Mesothelial cell of epicardium (in vitro differentiated cells): ENCODE measurements around the gene TAS2R41. TPM values are rescaled to one million over a fixed set of nuclear protein-coding genes. Genes with fewer than 3 reads are reported as not detected.

ENCODE experiments used
- DNase-seq, 2 experiments: peaks; one replicate each; pipeline ENCODE4 v3.0.0; 2021; ENCODE audit warnings: low spot score in 2 of 2; ENCODE audit not compliant: unreplicated experiment in 2 of 2
- H3K27ac Mint-ChIP-seq: 2 replicates; pipeline ENCODE4 v1.8.0; 2021; ENCODE audit warnings: mixed read lengths
- H3K27me3 Mint-ChIP-seq: 2 replicates; pipeline ENCODE4 v1.8.0; 2021; ENCODE audit warnings: low read depth, mixed read lengths
- H3K36me3 Mint-ChIP-seq: 2 replicates; pipeline ENCODE4 v1.8.0; 2021; ENCODE audit warnings: mixed read lengths
- H3K4me1 Mint-ChIP-seq: 2 replicates; pipeline ENCODE4 v1.8.0; 2021; ENCODE audit warnings: mixed read lengths
- H3K4me3 Mint-ChIP-seq: 2 replicates; pipeline ENCODE4 v1.8.0; 2021; ENCODE audit warnings: mild to moderate bottlenecking, moderate library complexity, mixed read lengths
- H3K9me3 Mint-ChIP-seq: 2 replicates; pipeline ENCODE4 v1.8.0; 2021; ENCODE audit warnings: mixed read lengths
- CTCF ChIP-seq: fragments of 200-600 bp; sonication (generic); IDR thresholded peaks from one replicate; pipeline ENCODE4 v1.5.0; 2021; ENCODE audit warnings: antibody characterized with exemption; ENCODE audit not compliant: unreplicated experiment
- total RNA-seq: library from RNA; stranded (reverse); gene quantifications from 3 replicates; pipeline ENCODE4 v1.2.1, GENCODE V29; 2021

Gene TAS2R41
- total RNA-seq, 1 donor from 2014 or later, result not detected

GRCh38 chr7:143444063-143444782, 33.5 kb upstream of the TAS2R41 start:
- Mint-ChIP-seq H3K27me3 (peaks cover 2% of the 10 kb centered on the region), H3K4me1 (no peaks in the 10 kb centered on the region), H3K27ac (no peak overlapping the region), H3K36me3 (no peaks in the 10 kb centered on the region), H3K9me3 (no peaks in the 10 kb centered on the region), H3K4me3 (no peak overlapping the region)
- DNase-seq, result no peak
- TF ChIP-seq CTCF, result no peak

DNA sequence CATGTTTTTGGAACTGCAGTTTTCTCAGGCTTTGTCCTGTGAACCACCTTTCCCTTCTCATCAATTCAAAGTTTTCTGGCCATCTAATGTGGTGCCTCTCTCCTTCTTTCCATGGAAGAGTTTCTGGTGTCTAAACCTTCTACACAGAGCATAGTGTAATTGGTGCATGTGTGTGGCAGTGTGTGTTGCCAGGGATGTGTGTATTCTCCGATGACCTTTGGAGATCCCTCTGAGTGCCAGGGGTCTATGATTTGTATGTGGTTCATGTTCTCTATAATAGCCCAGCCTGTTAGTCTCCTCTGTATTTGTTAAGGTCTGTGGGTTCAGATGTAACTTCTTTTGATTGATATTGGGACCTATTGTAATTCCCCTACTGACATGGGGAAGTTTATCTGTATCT, 32.9 kb upstream of the TAS2R41 start:
- DNase-seq, result no peak
- no peaks in the 10 kb centered on the region for H3K9me3 Mint-ChIP-seq
- H3K4me1 Mint-ChIP-seq, result no peaks in the 10 kb centered on the region
- H3K36me3 Mint-ChIP-seq, result no peaks in the 10 kb centered on the region
- H3K27ac Mint-ChIP-seq, result no peak overlapping the region
- H3K4me3 Mint-ChIP-seq, result no peak overlapping the region
- H3K27me3 Mint-ChIP-seq, result peaks cover 2% of the 10 kb centered on the region
- TF ChIP-seq CTCF, result no peak

DNA sequence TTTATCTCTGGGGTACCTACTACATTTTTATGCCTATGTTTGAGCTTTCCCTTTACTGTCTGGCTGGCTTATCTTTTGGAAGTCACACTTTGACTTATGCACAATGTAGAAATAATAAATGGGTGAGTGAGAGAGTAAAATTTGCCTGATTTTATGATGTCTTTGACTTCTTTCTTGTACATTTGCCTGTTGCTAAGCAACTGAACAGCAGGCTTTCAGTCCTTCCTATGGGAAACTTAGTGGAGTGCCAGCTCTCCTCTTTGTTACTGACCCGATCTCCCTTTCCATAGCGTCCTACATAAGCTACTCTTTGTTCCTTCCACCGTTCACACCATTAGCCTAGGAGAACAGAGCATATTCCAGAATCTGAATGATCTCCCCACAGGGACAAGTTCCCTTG, 30.2 kb upstream of the TAS2R41 start:
- Mint-ChIP-seq H3K36me3 (no peaks in the 10 kb centered on the region), H3K27ac (no peak overlapping the region), H3K9me3 (no peaks in the 10 kb centered on the region), H3K4me1 (no peaks in the 10 kb centered on the region), H3K27me3 (no peaks in the 10 kb centered on the region), H3K4me3 (no peak overlapping the region)
- no peak for DNase-seq
- TF ChIP-seq CTCF, result no peak

DNA sequence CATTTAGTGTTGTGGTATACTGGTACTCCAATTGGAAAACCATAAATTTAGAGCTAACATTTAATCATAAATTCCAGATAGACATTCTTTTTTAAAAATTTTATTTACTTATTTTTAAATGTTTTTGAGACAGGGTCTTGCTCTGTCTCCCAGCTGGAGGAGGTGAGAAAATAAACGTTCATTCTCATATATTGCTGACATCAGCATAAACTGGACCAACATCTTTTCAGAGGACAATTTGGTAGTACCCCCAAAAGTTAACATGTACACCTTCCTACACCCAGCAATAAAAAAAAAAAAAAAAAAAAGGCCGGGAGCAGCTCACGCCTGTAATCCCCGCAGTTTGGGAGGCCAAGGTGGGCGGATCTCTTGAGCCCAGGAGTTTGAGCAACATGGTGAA, 29.2 kb upstream of the TAS2R41 start:
- Mint-ChIP-seq H3K9me3 (no peaks in the 10 kb centered on the region), H3K36me3 (no peaks in the 10 kb centered on the region), H3K27ac (no peak overlapping the region), H3K27me3 (no peaks in the 10 kb centered on the region), H3K4me1 (no peaks in the 10 kb centered on the region), H3K4me3 (no peak overlapping the region)
- TF ChIP-seq CTCF, result no peak
- DNase-seq, result no peak

DNA sequence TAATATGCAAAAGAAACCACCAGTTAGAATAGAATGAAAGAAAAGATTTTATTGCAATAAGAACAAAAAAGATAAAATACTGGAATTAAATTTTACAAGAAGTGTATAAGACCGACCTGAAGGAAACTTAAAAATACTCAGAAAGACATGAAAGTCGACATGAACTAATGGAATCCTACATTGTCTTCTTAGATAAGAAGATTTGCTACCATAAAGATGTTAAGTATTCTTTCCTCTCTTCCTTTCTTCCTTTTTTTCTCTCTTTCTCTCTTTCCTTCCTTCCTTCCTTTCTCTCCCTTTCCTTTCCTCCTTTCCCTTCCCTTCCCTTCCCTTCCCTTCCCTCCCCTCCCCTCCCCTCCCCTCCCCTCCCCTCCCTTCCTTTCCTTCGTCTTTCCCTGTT, 27.9 kb upstream of the TAS2R41 start:
- H3K4me3 Mint-ChIP-seq, result no peak overlapping the region
- no peaks in the 10 kb centered on the region for H3K4me1 Mint-ChIP-seq
- no peak overlapping the region for H3K27ac Mint-ChIP-seq
- no peak for TF ChIP-seq CTCF
- no peak for DNase-seq
- no peaks in the 10 kb centered on the region for H3K27me3 Mint-ChIP-seq
- no peaks in the 10 kb centered on the region for H3K9me3 Mint-ChIP-seq
- H3K36me3 Mint-ChIP-seq, result no peaks in the 10 kb centered on the region

DNA sequence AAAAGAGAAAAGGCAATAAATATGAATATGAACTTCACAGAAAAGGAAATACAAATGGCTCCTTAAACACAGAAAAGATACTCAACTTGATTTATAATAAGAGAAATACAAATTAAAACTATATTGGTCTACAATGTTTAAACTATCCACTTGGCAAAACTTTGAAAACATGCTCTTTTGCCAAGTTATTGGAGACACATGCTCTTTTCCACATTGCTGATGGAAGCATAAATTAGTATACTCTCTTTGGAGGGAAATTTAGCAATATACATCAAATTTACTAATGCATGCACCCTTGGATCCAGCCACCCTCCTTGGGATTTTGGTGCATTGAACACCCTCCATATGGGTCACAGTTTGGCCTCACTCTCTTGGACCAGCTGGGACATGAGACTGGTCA, 26.6 kb upstream of the TAS2R41 start:
- H3K4me3 Mint-ChIP-seq, result no peak overlapping the region
- no peak for TF ChIP-seq CTCF
- DNase-seq, result no peak
- H3K9me3 Mint-ChIP-seq, result no peaks in the 10 kb centered on the region
- no peaks in the 10 kb centered on the region for H3K4me1 Mint-ChIP-seq
- no peaks in the 10 kb centered on the region for H3K36me3 Mint-ChIP-seq
- H3K27ac Mint-ChIP-seq, result no peak overlapping the region
- no peaks in the 10 kb centered on the region for H3K27me3 Mint-ChIP-seq
